HG03457 (cell line): ENCODE results near the gene ITPRID1.
"Not testable (repeated sequence)": the region's sequence is repeated elsewhere in the genome, so short reads cannot be mapped to it uniquely, and the experiment has no call there.

Experiments
- ATAC-seq: cut with Tn5 transposase; IDR thresholded peaks from one replicate; pipeline ENCODE4 v1.9.1; 2021; ENCODE audit warnings: moderate number of reproducible peaks; ENCODE audit not compliant: unreplicated experiment

The ITPRID1 gene

GRCh38 chr7:31513790-31514189 is at the start of gene ITPRID1:
Gene ITPRID1, plus strand, starts transcription at chr7:31514090. Its CDS starts 38,935 bp downstream, at chr7:31553025.
- no peak for ATAC-seq

GRCh38 chr7:31464601-31465000 is 49.3 kb upstream of the ITPRID1 start:
- ATAC-seq = no peak

- ATAC-seq = no peak
Observed at GRCh38 chr7:31465285-31465684, 48.6 kb upstream of the ITPRID1 start.

GRCh38 chr7:31466036-31466435 is 47.9 kb upstream of the ITPRID1 start:
- no peak for ATAC-seq

GRCh38 chr7:31470883-31471282 is 43.0 kb upstream of the ITPRID1 start:
- not testable (repeated sequence) for ATAC-seq

GRCh38 chr7:31475368-31475767 is 38.5 kb upstream of the ITPRID1 start:
- ATAC-seq = no peak

GRCh38 chr7:31476073-31476745 is 37.7 kb upstream of the ITPRID1 start:
- no peak for ATAC-seq

GRCh38 chr7:31476941-31477677 is 36.8 kb upstream of the ITPRID1 start:
- ATAC-seq = no peak

- no peak for ATAC-seq
Observed at GRCh38 chr7:31478018-31478417, 35.9 kb upstream of the ITPRID1 start.

- ATAC-seq = peak; percentile 64
Observed at GRCh38 chr7:31478721-31479120, 35.2 kb upstream of the ITPRID1 start.

- no peak for ATAC-seq
Observed at GRCh38 chr7:31487071-31487470, 26.8 kb upstream of the ITPRID1 start.

GRCh38 chr7:31487476-31487875 is 26.4 kb upstream of the ITPRID1 start:
- no peak for ATAC-seq

- peak; percentile 95 for ATAC-seq
Observed at GRCh38 chr7:31488562-31489203, 25.2 kb upstream of the ITPRID1 start.

GRCh38 chr7:31490796-31491314 is 23.0 kb upstream of the ITPRID1 start:
- no peak for ATAC-seq

GRCh38 chr7:31492086-31492485 is 21.8 kb upstream of the ITPRID1 start:
- ATAC-seq = no peak

- ATAC-seq = no peak
Observed at GRCh38 chr7:31493714-31494181, 20.1 kb upstream of the ITPRID1 start.

GRCh38 chr7:31494421-31494820 is 19.5 kb upstream of the ITPRID1 start:
- no peak for ATAC-seq

GRCh38 chr7:31495653-31496052 is 18.2 kb upstream of the ITPRID1 start:
- no peak for ATAC-seq

- no peak for ATAC-seq
Observed at GRCh38 chr7:31497516-31497915, 16.4 kb upstream of the ITPRID1 start.

- ATAC-seq = no peak
Observed at GRCh38 chr7:31500656-31501055, 13.2 kb upstream of the ITPRID1 start.

- no peak for ATAC-seq
Observed at GRCh38 chr7:31508823-31509222, 5.1 kb upstream of the ITPRID1 start.

GRCh38 chr7:31512166-31512565 is 1.7 kb upstream of the ITPRID1 start:
- no peak for ATAC-seq
